GM18951 (cell line): ENCODE data around the gene GLIS1.
"Not testable (repeated sequence)": the region's sequence is repeated elsewhere in the genome, so short reads cannot be mapped to it uniquely, and the experiment has no call there.

Source experiments
- POLR2A ChIP-seq: IDR thresholded peaks from 4 replicates; pipeline ENCODE4 v1.6.1; 2011; ENCODE audit warnings: mild to moderate bottlenecking; ENCODE audit not compliant: insufficient read length, insufficient read depth; ENCODE audit errors: extremely low read depth
- in situ Hi-C: fragments of 300-500 bp; cut with MboI; formaldehyde crosslinking; loops from one replicate; pipeline ENCODE4 v1.12.0; 2022; ENCODE audit warnings: low sequenced_read_pairs, mixed read lengths, inconsistent platforms; ENCODE audit not compliant: unreplicated experiment

Gene GLIS1

DNA sequence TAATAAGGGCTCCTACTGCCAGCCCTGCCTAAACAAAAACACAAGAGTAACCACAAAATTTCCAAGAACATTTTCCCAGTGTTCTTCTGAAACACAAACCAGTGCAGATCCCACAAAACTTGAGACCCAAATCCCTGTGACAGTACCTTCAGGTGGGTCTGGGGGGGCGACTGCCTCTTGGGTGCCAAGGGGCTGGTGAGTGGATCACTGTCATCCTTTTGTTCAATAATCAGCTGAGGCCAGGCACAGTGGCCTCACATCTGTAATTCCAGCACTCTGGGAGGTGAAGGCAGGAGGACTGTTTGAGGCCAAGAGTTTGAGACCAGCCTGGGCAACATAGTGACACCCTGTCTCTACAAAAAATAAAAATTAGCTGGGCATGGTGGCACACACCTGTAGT is 87.6 kb downstream of the GLIS1 start:
- TF ChIP-seq POLR2A: no peak
- in situ Hi-C loops: no loop called here

DNA sequence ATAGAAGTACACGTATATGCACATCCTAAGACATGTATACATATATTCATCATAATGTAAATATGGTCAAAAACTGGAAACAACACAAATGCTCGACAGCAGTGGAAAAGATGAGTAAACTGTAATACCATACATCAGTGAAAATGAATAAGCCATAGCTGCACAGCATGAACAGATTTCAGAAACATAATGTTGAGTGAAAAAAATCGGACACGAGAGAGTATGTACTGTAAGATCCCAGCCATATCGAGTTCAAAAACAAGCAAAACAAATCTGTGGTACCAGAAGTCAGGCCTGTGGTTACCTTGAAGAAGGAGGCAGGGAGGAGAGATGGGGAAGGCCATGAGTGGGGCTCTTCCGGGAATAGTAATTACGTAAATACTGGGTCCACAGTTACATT is 90.4 kb downstream of the GLIS1 start:
- in situ Hi-C loops: no loop called here
- no peak for TF ChIP-seq POLR2A

DNA sequence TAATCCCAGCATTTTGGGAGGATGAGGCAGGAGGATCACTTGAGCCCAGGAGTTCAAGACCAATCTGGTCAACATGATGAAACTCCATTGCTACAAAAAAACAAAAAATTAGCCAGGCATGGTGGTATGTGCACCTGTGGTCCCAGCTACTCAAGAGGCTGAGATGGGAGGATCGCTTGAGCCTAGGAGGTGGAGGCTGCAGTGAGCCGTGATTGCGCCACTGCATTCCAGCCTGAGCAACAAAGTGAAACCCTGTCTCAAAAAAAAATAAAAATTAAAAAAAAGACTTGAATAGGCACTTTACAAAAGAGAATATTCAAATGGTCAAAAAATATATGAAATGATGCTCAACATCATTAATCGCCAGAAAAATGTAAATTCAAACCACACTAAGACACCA is 91.0 kb downstream of the GLIS1 start:
- in situ Hi-C loops: not testable (repeated sequence)

DNA sequence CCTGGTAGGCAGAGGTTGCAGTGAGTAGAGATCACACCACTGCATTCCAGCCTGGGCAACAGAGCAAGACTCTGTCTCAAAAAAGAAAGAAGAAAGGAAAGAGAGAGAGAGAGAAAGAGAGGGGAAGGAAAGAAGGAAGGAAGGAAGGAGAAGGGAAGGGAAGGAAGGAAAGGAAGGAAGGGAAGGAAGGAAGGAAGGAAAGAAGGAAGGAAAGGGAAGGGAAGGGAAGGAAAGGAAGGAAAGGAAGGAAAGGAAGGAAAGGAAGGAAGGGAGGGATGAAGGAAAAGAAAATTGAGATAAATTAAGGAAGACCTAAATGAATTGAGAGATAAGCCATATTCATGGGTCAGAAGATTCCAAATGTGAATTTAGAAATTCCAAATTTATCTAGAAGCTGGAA is 92.2 kb downstream of the GLIS1 start:
- no peak for TF ChIP-seq POLR2A
- in situ Hi-C loops: no loop called here

DNA sequence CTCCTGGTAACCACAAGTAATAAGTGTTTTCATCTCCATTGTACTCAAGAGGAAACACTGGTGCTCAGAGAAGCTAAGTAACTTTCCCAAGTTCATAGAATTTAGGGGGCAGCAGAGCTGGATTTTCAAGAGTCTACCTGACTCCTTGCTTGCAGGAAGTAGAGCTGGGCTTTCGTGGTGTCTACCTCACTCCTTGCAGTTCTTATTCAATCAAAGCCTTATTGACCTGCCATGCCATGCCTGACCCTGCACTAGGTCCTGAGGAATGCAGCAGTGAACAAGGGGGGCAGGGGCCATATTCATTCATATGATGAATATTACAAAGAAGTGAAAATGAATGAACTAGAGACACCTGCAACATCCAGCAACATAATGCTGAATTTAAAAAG is 93.3 kb downstream of the GLIS1 start:
- in situ Hi-C loops: no loop called here
- TF ChIP-seq POLR2A: no peak

DNA sequence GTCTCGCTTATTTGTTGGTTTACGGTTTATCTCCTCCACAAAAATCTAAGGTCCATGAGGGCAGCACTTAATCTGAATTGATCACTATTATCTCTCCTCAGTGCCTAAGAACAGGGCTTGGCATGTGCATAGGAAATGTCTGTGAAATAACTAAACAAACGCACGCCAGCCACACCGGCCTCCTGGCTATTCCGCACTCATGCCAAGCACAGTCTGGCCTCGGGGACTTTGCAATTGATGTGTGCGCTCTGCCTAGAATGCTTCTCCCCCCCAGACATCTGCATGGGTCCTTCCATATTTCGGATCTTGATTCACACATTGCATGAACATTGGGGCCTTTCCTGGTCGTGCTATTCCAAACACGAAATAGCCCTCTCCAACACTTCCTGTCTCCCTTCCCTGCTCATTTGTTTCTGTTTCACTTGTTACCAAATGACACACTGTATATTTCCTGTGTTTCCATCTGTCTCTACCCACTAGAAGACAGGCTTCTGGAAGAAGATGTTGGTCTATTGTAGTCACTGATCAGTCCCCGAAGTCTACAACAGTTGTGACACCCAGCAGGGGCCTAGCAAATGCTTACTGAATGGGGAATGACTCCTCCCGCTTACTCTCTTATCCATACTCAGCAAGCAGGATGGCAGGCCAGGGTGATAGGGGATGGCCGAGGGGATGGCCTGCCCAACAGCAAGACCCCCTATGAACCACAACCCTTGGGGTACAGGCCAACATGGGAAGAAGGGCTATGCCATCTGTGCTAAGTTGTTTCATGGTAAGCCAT is 93.9 kb downstream of the GLIS1 start:
- in situ Hi-C loops: no loop called here
- no peak for TF ChIP-seq POLR2A

DNA sequence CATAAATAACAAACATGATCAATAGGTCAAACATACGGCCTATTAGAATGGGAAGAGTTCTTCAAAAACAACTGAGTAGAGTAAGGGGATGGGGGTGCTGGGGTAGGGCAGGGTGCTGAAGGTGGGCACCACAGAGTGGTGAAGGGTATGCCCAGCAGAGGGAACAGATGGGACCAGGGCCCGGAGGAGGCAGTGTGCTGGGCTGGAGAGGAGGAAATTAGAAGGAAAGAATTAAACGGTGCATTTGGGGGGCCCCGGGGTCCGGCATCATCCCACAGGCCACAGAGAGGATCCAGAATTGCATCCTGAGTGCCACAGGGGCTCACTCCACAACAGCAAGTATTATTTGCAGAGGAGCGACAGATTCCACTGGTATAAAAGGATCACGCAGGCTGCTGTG is 94.5 kb downstream of the GLIS1 start:
- in situ Hi-C loops: no loop called here
- no peak for TF ChIP-seq POLR2A

DNA sequence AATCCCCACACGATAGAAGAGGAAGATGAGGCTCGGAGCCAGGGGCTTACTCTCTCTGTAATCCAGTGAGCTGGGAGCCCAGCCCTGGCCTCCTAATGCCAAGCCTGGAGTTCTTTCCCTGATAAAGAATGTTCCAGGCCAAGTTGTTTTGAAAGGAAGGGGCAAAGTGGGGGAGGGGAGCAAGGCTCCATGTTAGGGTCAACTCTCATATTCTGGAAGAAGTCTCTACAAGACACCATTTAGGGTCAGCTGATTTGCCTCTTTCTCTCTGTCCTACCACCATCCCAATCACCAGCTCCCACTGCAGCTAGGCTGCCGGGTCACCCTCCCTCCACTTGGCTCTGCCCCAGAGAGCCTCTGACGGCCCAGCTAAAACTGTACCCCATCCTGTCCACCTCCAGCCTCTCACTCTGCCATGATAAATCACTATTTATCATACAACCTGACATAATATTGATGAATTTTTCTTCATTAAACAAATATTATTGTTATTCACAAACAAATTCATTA is 95.0 kb downstream of the GLIS1 start:
- in situ Hi-C loops: no loop called here

DNA sequence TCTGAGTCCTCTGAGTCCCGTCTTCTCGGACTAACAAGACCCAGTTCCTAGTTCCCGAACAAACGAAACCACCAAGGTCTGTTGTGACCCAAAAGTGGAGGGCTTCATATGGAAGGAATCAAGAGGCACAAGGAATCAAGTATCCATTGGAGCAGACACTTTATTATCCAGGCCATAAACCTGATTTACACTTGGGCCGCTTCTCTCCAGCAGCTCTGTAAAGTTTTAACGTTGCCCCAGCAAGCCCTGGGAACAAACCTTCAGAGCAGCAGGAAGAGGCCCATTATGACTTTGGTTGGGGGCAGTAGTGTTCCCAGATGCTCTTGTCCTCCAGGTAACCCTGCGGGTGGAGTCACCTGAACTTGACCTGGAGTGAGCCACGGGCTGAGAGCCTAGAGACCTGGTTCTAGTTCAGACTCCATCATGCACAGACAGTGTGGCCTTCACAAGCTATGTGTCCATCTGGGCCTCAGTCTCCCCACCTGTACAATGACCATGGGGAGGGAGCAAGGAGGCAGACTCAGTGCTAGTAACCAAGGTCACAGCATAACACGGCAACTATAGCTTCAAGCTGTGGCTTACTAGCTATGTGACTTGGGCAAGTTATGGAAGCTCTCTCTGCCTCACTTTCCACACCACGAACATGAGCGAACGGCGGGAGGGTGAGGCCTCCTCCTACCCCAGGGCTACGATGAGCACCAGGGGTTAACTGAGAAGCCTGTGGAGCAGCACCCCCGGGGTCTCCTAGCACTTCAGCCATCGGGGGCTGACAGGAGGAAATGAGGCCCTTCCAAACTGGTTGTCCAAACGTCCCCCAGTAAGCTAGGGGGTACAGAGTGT is 95.7 kb downstream of the GLIS1 start:
- TF ChIP-seq POLR2A: no peak
- in situ Hi-C loops: no loop called here

More for the DNA sequence above, 95.0 kb downstream of the GLIS1 start:
- TF ChIP-seq POLR2A: no peak

DNA sequence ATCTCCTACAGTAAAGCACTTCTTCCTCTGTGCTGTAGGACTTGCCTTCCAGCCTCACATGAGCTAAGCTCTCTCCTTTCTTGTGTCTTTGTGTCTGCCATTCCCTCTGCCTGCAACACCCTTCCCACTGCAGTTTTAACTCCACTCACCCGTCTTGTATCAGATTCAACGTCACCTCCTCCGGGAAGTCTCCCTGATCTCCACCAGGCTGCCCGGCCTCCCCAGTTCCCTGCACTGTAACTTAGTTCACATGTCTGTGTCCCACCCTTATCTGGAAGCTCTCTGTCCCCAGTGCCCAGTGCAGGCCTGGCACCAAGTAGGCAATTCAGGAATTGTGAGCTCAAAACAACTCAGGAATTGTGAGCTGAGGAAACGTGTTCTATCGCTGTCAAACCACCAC is 96.4 kb downstream of the GLIS1 start:
- TF ChIP-seq POLR2A: no peak
- in situ Hi-C loops: no loop called here

DNA sequence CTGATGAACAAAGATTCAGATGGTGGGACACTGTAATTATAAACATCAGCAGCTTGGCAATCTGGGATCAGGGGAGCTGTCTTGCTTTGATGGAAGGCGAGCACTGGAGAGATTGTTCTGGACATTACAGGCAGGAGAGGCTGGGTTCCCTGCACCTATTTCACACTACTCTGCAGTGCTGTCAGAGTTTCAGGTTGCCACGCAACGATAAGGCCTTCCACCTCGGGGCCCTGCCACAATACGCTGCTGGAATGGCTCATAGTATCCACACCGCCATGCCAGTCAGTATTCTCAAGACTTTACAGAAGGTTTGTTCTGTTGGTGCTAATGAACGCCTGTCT is 96.8 kb downstream of the GLIS1 start:
- in situ Hi-C loops: no loop called here
- TF ChIP-seq POLR2A: no peak

DNA sequence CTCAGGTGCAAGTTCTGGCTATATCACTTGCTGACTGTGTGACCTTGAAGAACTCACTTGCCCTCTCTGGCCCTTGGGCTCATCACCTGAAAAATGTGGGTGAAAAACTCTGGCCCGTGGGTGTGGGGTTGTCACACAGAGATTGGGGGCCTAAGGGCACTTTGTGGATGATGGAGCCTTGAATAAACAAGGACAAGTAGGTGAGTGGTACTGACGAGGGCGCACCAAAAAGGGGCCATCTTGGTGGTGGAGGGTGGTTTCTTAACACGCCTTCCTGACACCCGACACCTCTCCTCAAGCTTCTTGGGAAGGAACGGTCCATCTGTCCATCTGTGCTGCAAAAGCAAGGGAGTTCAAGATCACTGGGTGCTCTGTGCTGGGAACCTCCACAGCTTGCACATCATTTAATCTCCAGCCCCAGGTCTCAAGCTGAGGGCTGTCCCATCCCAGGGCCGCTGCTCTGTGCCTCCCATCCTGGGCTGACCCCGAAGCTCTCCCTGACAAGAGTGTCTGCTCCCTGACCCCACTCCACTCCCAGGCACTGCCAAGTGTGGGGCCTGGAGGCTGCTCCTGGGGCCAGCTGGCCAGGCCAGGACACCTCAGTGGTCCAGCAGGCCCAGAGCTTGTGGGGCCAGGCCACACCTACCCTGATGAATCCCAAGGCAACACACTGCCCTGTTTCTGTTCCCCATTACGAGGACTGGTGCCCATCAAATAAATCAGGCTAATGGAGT is 97.3 kb downstream of the GLIS1 start:
- no peak for TF ChIP-seq POLR2A
- in situ Hi-C loops: no loop called here

DNA sequence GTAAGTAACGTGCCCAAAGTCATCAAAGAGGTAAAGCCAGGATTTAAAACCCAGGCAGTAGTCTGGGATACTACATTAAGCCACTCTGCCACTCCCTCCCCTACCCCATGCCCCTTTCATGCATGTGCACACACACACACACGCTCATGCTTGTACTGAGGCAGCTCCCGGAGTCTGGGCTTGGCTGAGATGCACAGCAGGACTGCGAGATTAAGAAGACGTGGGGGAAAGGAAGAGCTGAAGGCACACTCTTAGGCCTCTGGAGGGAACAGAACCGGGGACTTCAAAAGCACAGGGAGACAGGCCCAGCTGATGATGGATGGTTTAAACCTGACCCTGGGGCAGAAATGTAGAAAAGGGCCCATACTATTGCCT is 98.3 kb downstream of the GLIS1 start:
- TF ChIP-seq POLR2A: no peak
- in situ Hi-C loops: no loop called here
